Measurements from ENCODE around the gene FDXACB1. TPM values are rescaled to one million over a fixed set of nuclear protein-coding genes. Genes with fewer than 3 reads are reported as not detected.

FDXACB1 gene
- polyA plus RNA-seq, 4 donors, result 0.67 to 3.3 (median 1.6) TPM

- FAIRE-seq (no peak), DNase-seq (peak; percentile 35 to 57)
- Histone ChIP-seq H3K27me3 (ENCODE audit: control insufficient read depth in 3 of 3, insufficient read depth in 3 of 3, low read length in 3 of 3) (peaks cover 0 to 16% (median 0%) of the 10 kb centered on the region in 3 donors), H3K9me3 (ENCODE audit: control insufficient read depth in 2 of 2, insufficient read depth in 1 of 2, low read depth in 1 of 2, low read length in 1 of 2) (no peaks in the 10 kb centered on the region), H3K36me3 (ENCODE audit: control insufficient read depth in 3 of 3, insufficient read depth in 2 of 3, low read depth in 1 of 3, low read length in 3 of 3) (no peaks in the 10 kb centered on the region), H3K27ac (ENCODE audit: low read depth in 1 of 3, low read length in 2 of 3) (peak within 1 kb of the TSS in 2 of 3 donors; percentile 64 to 72), H3K4me3 (ENCODE audit: low read depth in 1 of 3, low read length in 3 of 3) (peak within 1 kb of the TSS in 1 of 3 donors; percentile 28), H3K4me1 (ENCODE audit: control insufficient read depth in 3 of 3, insufficient read depth in 2 of 3, low read depth in 1 of 3, low read length in 2 of 3) (peaks cover 0 to 20% (median 2%) of the 10 kb centered on the region in 3 donors)
- WGBS, 3 donors, result 19 to 46% (median 37%) methylated on average over 17 of the region's 17 CpGs
Observed at GRCh38 chr11:111911563-111912401, 32.8 kb upstream of the FDXACB1 start, which contains the start of gene CRYAB. Gene CRYAB (minus strand): TSS chr11:111911770. CDS start chr11:111911724, 46 bp downstream.

GRCh38 chr11:111910676-111911562, 32.0 kb upstream of the FDXACB1 start:
- FAIRE-seq (no peak), DNase-seq (peak; percentile 30 to 53)
- 31 to 57% (median 42%) methylated on average over 9 of the region's 9 CpGs for WGBS, 3 donors
- peaks cover 0 to 20% (median 2%) of the 10 kb centered on the region in 3 donors for H3K4me1 ChIP-seq (ENCODE audit: control insufficient read depth in 3 of 3, insufficient read depth in 2 of 3, low read depth in 1 of 3, low read length in 2 of 3)
- H3K27ac ChIP-seq (ENCODE audit: low read depth in 1 of 3, low read length in 2 of 3), result peak overlapping the region in 2 of 3 donors; percentile 64 to 72
- peak overlapping the region in 1 of 3 donors; percentile 0 for H3K4me3 ChIP-seq (ENCODE audit: low read depth in 1 of 3, low read length in 3 of 3)
- H3K36me3 ChIP-seq (ENCODE audit: control insufficient read depth in 3 of 3, insufficient read depth in 2 of 3, low read depth in 1 of 3, low read length in 3 of 3), result no peaks in the 10 kb centered on the region
- H3K9me3 ChIP-seq (ENCODE audit: control insufficient read depth in 2 of 2, insufficient read depth in 1 of 2, low read depth in 1 of 2, low read length in 1 of 2), result no peaks in the 10 kb centered on the region
- peaks cover 0 to 16% (median 0%) of the 10 kb centered on the region in 3 donors for H3K27me3 ChIP-seq (ENCODE audit: control insufficient read depth in 3 of 3, insufficient read depth in 3 of 3, low read length in 3 of 3)

GRCh38 chr11:111909378-111909777, 30.4 kb upstream of the FDXACB1 start:
- FAIRE-seq, result no peak
- Histone ChIP-seq H3K4me3 (ENCODE audit: low read depth in 1 of 3, low read length in 3 of 3) (no peak overlapping the region), H3K36me3 (ENCODE audit: control insufficient read depth in 3 of 3, insufficient read depth in 2 of 3, low read depth in 1 of 3, low read length in 3 of 3) (no peaks in the 10 kb centered on the region), H3K9me3 (ENCODE audit: control insufficient read depth in 2 of 2, insufficient read depth in 1 of 2, low read depth in 1 of 2, low read length in 1 of 2) (no peaks in the 10 kb centered on the region), H3K27ac (ENCODE audit: low read depth in 1 of 3, low read length in 2 of 3) (no peak overlapping the region), H3K27me3 (ENCODE audit: control insufficient read depth in 3 of 3, insufficient read depth in 3 of 3, low read length in 3 of 3) (peaks cover 0 to 16% (median 0%) of the 10 kb centered on the region in 3 donors), H3K4me1 (ENCODE audit: control insufficient read depth in 3 of 3, insufficient read depth in 2 of 3, low read depth in 1 of 3, low read length in 2 of 3) (peaks cover 0 to 20% (median 2%) of the 10 kb centered on the region in 3 donors)
- WGBS, 3 donors, result 82 to 91% (median 86%) methylated on average over 5 of the region's 5 CpGs
- DNase-seq, result no peak

- Histone ChIP-seq H3K4me3 (ENCODE audit: low read depth in 1 of 3, low read length in 3 of 3) (no peak overlapping the region), H3K27ac (ENCODE audit: low read depth in 1 of 3, low read length in 2 of 3) (no peak overlapping the region), H3K27me3 (ENCODE audit: control insufficient read depth in 3 of 3, insufficient read depth in 3 of 3, low read length in 3 of 3) (peaks cover 0 to 16% (median 0%) of the 10 kb centered on the region in 3 donors), H3K4me1 (ENCODE audit: control insufficient read depth in 3 of 3, insufficient read depth in 2 of 3, low read depth in 1 of 3, low read length in 2 of 3) (peaks cover 0 to 20% (median 2%) of the 10 kb centered on the region in 3 donors), H3K36me3 (ENCODE audit: control insufficient read depth in 3 of 3, insufficient read depth in 2 of 3, low read depth in 1 of 3, low read length in 3 of 3) (no peaks in the 10 kb centered on the region), H3K9me3 (ENCODE audit: control insufficient read depth in 2 of 2, insufficient read depth in 1 of 2, low read depth in 1 of 2, low read length in 1 of 2) (no peaks in the 10 kb centered on the region)
- FAIRE-seq, result no peak
- WGBS, 3 donors, result 80 to 84% (median 82%) methylated on average over 5 of the region's 5 CpGs
- no peak for DNase-seq
Observed at GRCh38 chr11:111908639-111909305, 29.8 kb upstream of the FDXACB1 start.

- no peak overlapping the region for H3K4me3 ChIP-seq (ENCODE audit: low read depth in 1 of 3, low read length in 3 of 3)
- FAIRE-seq, result no peak
- no peaks in the 10 kb centered on the region for H3K36me3 ChIP-seq (ENCODE audit: control insufficient read depth in 3 of 3, insufficient read depth in 2 of 3, low read depth in 1 of 3, low read length in 3 of 3)
- WGBS, 3 donors, result 75 to 89% (median 85%) methylated on average over 1 of the region's 1 CpG
- H3K4me1 ChIP-seq (ENCODE audit: control insufficient read depth in 3 of 3, insufficient read depth in 2 of 3, low read depth in 1 of 3, low read length in 2 of 3), result peaks cover 0 to 9% (median 0%) of the 10 kb centered on the region in 3 donors
- H3K27me3 ChIP-seq (ENCODE audit: control insufficient read depth in 3 of 3, insufficient read depth in 3 of 3, low read length in 3 of 3), result peaks cover 0 to 3% (median 0%) of the 10 kb centered on the region in 3 donors
- H3K27ac ChIP-seq (ENCODE audit: low read depth in 1 of 3, low read length in 2 of 3), result no peak overlapping the region
- DNase-seq, result no peak
- H3K9me3 ChIP-seq (ENCODE audit: control insufficient read depth in 2 of 2, insufficient read depth in 1 of 2, low read depth in 1 of 2, low read length in 1 of 2), result no peaks in the 10 kb centered on the region
Observed at GRCh38 chr11:111906680-111907079, 27.7 kb upstream of the FDXACB1 start.

- WGBS, 3 donors, result 66 to 79% (median 71%) methylated on average over 2 of the region's 2 CpGs
Observed at GRCh38 chr11:111905411-111905810, 26.4 kb upstream of the FDXACB1 start.

GRCh38 chr11:111886844-111887243, 7.9 kb upstream of the FDXACB1 start:
- DNase-seq, result no peak
- Histone ChIP-seq H3K36me3 (ENCODE audit: control insufficient read depth in 3 of 3, insufficient read depth in 2 of 3, low read depth in 1 of 3, low read length in 3 of 3) (no peaks in the 10 kb centered on the region), H3K27ac (ENCODE audit: low read depth in 1 of 3, low read length in 2 of 3) (no peak overlapping the region), H3K9me3 (ENCODE audit: control insufficient read depth in 2 of 2, insufficient read depth in 1 of 2, low read depth in 1 of 2, low read length in 1 of 2) (peaks cover 0 to 3% of the 10 kb centered on the region in 2 donors), H3K27me3 (ENCODE audit: control insufficient read depth in 3 of 3, insufficient read depth in 3 of 3, low read length in 3 of 3) (no peaks in the 10 kb centered on the region), H3K4me3 (ENCODE audit: low read depth in 1 of 3, low read length in 3 of 3) (no peak overlapping the region), H3K4me1 (ENCODE audit: control insufficient read depth in 3 of 3, insufficient read depth in 2 of 3, low read depth in 1 of 3, low read length in 2 of 3) (no peaks in the 10 kb centered on the region)
- FAIRE-seq, result no peak
- 83 to 86% (median 84%) methylated on average over 2 of the region's 2 CpGs for WGBS, 3 donors

More at GRCh38 chr11:111905411-111905810, 26.4 kb upstream of the FDXACB1 start:
- DNase-seq, result no peak
- Histone ChIP-seq H3K4me1 (ENCODE audit: control insufficient read depth in 3 of 3, insufficient read depth in 2 of 3, low read depth in 1 of 3, low read length in 2 of 3) (no peaks in the 10 kb centered on the region), H3K27me3 (ENCODE audit: control insufficient read depth in 3 of 3, insufficient read depth in 3 of 3, low read length in 3 of 3) (no peaks in the 10 kb centered on the region), H3K36me3 (ENCODE audit: control insufficient read depth in 3 of 3, insufficient read depth in 2 of 3, low read depth in 1 of 3, low read length in 3 of 3) (no peaks in the 10 kb centered on the region), H3K4me3 (ENCODE audit: low read depth in 1 of 3, low read length in 3 of 3) (no peak overlapping the region), H3K9me3 (ENCODE audit: control insufficient read depth in 2 of 2, insufficient read depth in 1 of 2, low read depth in 1 of 2, low read length in 1 of 2) (no peaks in the 10 kb centered on the region), H3K27ac (ENCODE audit: low read depth in 1 of 3, low read length in 2 of 3) (no peak overlapping the region)
- FAIRE-seq, result no peak

GRCh38 chr11:111886032-111886431, 7.1 kb upstream of the FDXACB1 start:
- Histone ChIP-seq H3K9me3 (ENCODE audit: control insufficient read depth in 2 of 2, insufficient read depth in 1 of 2, low read depth in 1 of 2, low read length in 1 of 2) (no peaks in the 10 kb centered on the region), H3K4me3 (ENCODE audit: low read depth in 1 of 3, low read length in 3 of 3) (no peak overlapping the region), H3K4me1 (ENCODE audit: control insufficient read depth in 3 of 3, insufficient read depth in 2 of 3, low read depth in 1 of 3, low read length in 2 of 3) (no peaks in the 10 kb centered on the region), H3K27me3 (ENCODE audit: control insufficient read depth in 3 of 3, insufficient read depth in 3 of 3, low read length in 3 of 3) (no peaks in the 10 kb centered on the region), H3K36me3 (ENCODE audit: control insufficient read depth in 3 of 3, insufficient read depth in 2 of 3, low read depth in 1 of 3, low read length in 3 of 3) (no peaks in the 10 kb centered on the region), H3K27ac (ENCODE audit: low read depth in 1 of 3, low read length in 2 of 3) (no peak overlapping the region)
- WGBS, 3 donors, result 77 to 92% (median 89%) methylated on average over 4 of the region's 4 CpGs
- DNase-seq, result no peak
- no peak for FAIRE-seq

Data from small intestine (tissue), 7 donors.